A172 (cell line): Measurements from ENCODE around the gene DNAJB5. TPM values are rescaled to one million over a fixed set of nuclear protein-coding genes. Genes with fewer than 3 reads are reported as not detected.
"Not testable (repeated sequence)": the region's sequence is repeated elsewhere in the genome, so short reads cannot be mapped to it uniquely, and the experiment has no call there.

ENCODE experiments used
- DNase-seq: peaks from one replicate; pipeline ENCODE4 v3.0.0-alpha.2; 2015; ENCODE audit warnings: low spot score
- total RNA-seq: library from RNA; depleted of rRNA; stranded (reverse); fragments of >200 nt; shearing (Covaris generic); gene quantifications from 2 replicates; pipeline ENCODE4 v1.2.3, GENCODE V29; 2014

DNAJB5 gene
- total RNA-seq, 1 experiment from 2014 or later, result 3.3 TPM

GRCh38 chr9:34999576-34999975 is 10.0 kb downstream of the DNAJB5 start:
- no peak for DNase-seq

GRCh38 chr9:35000535-35001284 is 11.2 kb downstream of the DNAJB5 start:
- peak; percentile 31 for DNase-seq

GRCh38 chr9:35001285-35001677 is 11.7 kb downstream of the DNAJB5 start:
- DNase-seq, result no peak

GRCh38 chr9:35001803-35002502 is 12.4 kb downstream of the DNAJB5 start:
- peak; percentile 45 for DNase-seq

- no peak for DNase-seq
Observed at GRCh38 chr9:35002623-35003022, 13.1 kb downstream of the DNAJB5 start.

GRCh38 chr9:35004299-35004698 is 14.8 kb downstream of the DNAJB5 start:
- not testable (repeated sequence) for DNase-seq

GRCh38 chr9:35010351-35010958 is 20.9 kb downstream of the DNAJB5 start:
- no peak for DNase-seq

GRCh38 chr9:35014517-35014916 is 25.0 kb downstream of the DNAJB5 start:
- no peak for DNase-seq

- not testable (repeated sequence) for DNase-seq
Observed at GRCh38 chr9:35023443-35023842, 33.9 kb downstream of the DNAJB5 start.

- no peak for DNase-seq
Observed at GRCh38 chr9:35026671-35027070, 37.1 kb downstream of the DNAJB5 start.

- DNase-seq, result no peak
Observed at GRCh38 chr9:35027374-35027773, 37.8 kb downstream of the DNAJB5 start.

GRCh38 chr9:35027860-35028259 is 38.3 kb downstream of the DNAJB5 start:
- DNase-seq, result no peak

- no peak for DNase-seq
Observed at GRCh38 chr9:35028341-35028740, 38.8 kb downstream of the DNAJB5 start.

- DNase-seq, result no peak
Observed at GRCh38 chr9:35029241-35029640, 39.7 kb downstream of the DNAJB5 start.

GRCh38 chr9:35029852-35030251 is 40.3 kb downstream of the DNAJB5 start:
- no peak for DNase-seq

GRCh38 chr9:35033101-35033500 is 43.6 kb downstream of the DNAJB5 start:
- DNase-seq, result no peak

GRCh38 chr9:35035851-35036701 is 46.5 kb downstream of the DNAJB5 start:
- DNase-seq, result no peak

GRCh38 chr9:35042081-35042604 is 52.6 kb downstream of the DNAJB5 start:
- peak; percentile 14 for DNase-seq

GRCh38 chr9:35042891-35043545 is 53.5 kb downstream of the DNAJB5 start:
- DNase-seq, result no peak

GRCh38 chr9:35044071-35044470 is 54.5 kb downstream of the DNAJB5 start:
- no peak for DNase-seq
